Mesodermal cell (in vitro differentiated cells): ENCODE measurements around the gene MYO18A.

Experiments
- H3K27ac ChIP-seq: 2 replicates; pipeline ENCODE4 v1.7.0; 2013; ENCODE audit warnings: mild to moderate bottlenecking, low read depth, low read length, moderate library complexity; ENCODE audit not compliant: severe bottlenecking
- H3K36me3 ChIP-seq: 2 replicates; pipeline ENCODE4 v1.7.1; 2013; ENCODE audit warnings: mild to moderate bottlenecking, low read length, moderate library complexity; ENCODE audit not compliant: control insufficient read depth, insufficient read depth
- H3K4me1 ChIP-seq: one replicate; pipeline ENCODE4 v1.7.1; 2013; ENCODE audit warnings: mild to moderate bottlenecking, low read length; ENCODE audit not compliant: insufficient read depth, control insufficient read depth, poor library complexity, severe bottlenecking
- H3K4me3 ChIP-seq: 2 replicates; pipeline ENCODE4 v1.7.0; 2013; ENCODE audit warnings: low read length, control low read depth, mild to moderate bottlenecking; ENCODE audit not compliant: insufficient read depth, poor library complexity, severe bottlenecking; ENCODE audit errors: extremely low read depth
- H3K9me3 ChIP-seq: 2 replicates; pipeline ENCODE4 v1.7.1; 2013; ENCODE audit warnings: mild to moderate bottlenecking, low read length, moderate library complexity; ENCODE audit not compliant: control insufficient read depth
- WGBS, 2 experiments: methylation state at CpG; one replicate each; pipeline ENCODE4 v1.1.5; 2013; ENCODE audit warnings: missing lambda C conversion rate in 2 of 2; ENCODE audit not compliant: insufficient coverage in 2 of 2; 5-methylcytosine and 5-hydroxymethylcytosine counted together

Gene MYO18A

GRCh38 chr17:29165261-29165660, 14.9 kb downstream of the MYO18A start:
- Histone ChIP-seq H3K4me1 (peaks cover 12% of the 10 kb centered on the region), H3K27ac (no peak overlapping the region), H3K9me3 (no peaks in the 10 kb centered on the region), H3K36me3 (peaks cover 38% of the 10 kb centered on the region), H3K4me3 (no peak overlapping the region)
- 90 to 100% methylated on average over 3 of the region's 3 CpGs for whole genome bisulfite sequencing, 2 experiments

- Histone ChIP-seq H3K27ac (no peak overlapping the region), H3K36me3 (peaks cover 37% of the 10 kb centered on the region), H3K4me3 (no peak overlapping the region), H3K9me3 (no peaks in the 10 kb centered on the region), H3K4me1 (peaks cover 22% of the 10 kb centered on the region)
- 71 to 90% methylated on average over 2 to 3 of the region's 3 CpGs for WGBS, 2 experiments
Measured at GRCh38 chr17:29163563-29163962, 16.6 kb downstream of the MYO18A start.

GRCh38 chr17:29162909-29163341, 17.3 kb downstream of the MYO18A start:
- H3K27ac ChIP-seq: no peak overlapping the region
- WGBS, 2 experiments: 100% methylated on average over 4 of the region's 6 CpGs
- H3K4me1 ChIP-seq: peaks cover 22% of the 10 kb centered on the region

GRCh38 chr17:29162082-29162908, 17.9 kb downstream of the MYO18A start:
- Histone ChIP-seq H3K36me3 (peaks cover 37% of the 10 kb centered on the region), H3K4me1 (peaks cover 27% of the 10 kb centered on the region), H3K27ac (no peak overlapping the region), H3K4me3 (no peak overlapping the region), H3K9me3 (no peaks in the 10 kb centered on the region)
- 98% methylated on average over 9 of the region's 11 CpGs for WGBS, 2 experiments

More at GRCh38 chr17:29162909-29163341, 17.3 kb downstream of the MYO18A start:
- H3K36me3 ChIP-seq: peaks cover 37% of the 10 kb centered on the region
- H3K4me3 ChIP-seq: no peak overlapping the region
- H3K9me3 ChIP-seq: no peaks in the 10 kb centered on the region

GRCh38 chr17:29160253-29160652, 19.9 kb downstream of the MYO18A start:
- Histone ChIP-seq H3K36me3 (peaks cover 19% of the 10 kb centered on the region), H3K27ac (no peak overlapping the region), H3K4me1 (peaks cover 40% of the 10 kb centered on the region), H3K4me3 (no peak overlapping the region), H3K9me3 (no peaks in the 10 kb centered on the region)
- no CpG with 5 or more reads among the region's 2 CpGs for WGBS, 2 experiments

GRCh38 chr17:29159306-29159860, 20.8 kb downstream of the MYO18A start:
- Histone ChIP-seq H3K27ac (no peak overlapping the region), H3K36me3 (peaks cover 10% of the 10 kb centered on the region), H3K4me3 (no peak overlapping the region), H3K4me1 (peaks cover 49% of the 10 kb centered on the region), H3K9me3 (no peaks in the 10 kb centered on the region)
- WGBS, 2 experiments: 81 to 100% methylated on average over 1 to 3 of the region's 3 CpGs

GRCh38 chr17:29158488-29159275, 21.5 kb downstream of the MYO18A start:
- Histone ChIP-seq H3K4me1 (peaks cover 56% of the 10 kb centered on the region), H3K27ac (peak overlapping the region; percentile 49), H3K4me3 (no peak overlapping the region), H3K36me3 (peaks cover 10% of the 10 kb centered on the region), H3K9me3 (no peaks in the 10 kb centered on the region)
- 93 to 100% methylated on average over 4 to 10 of the region's 13 CpGs for WGBS, 2 experiments

GRCh38 chr17:29158096-29158487, 22.1 kb downstream of the MYO18A start:
- 92 to 94% methylated on average over 10 to 11 of the region's 11 CpGs for WGBS, 2 experiments
- no peaks in the 10 kb centered on the region for H3K9me3 ChIP-seq
- H3K4me1 ChIP-seq: peaks cover 59% of the 10 kb centered on the region
- H3K36me3 ChIP-seq: peaks cover 6% of the 10 kb centered on the region
- H3K4me3 ChIP-seq: no peak overlapping the region
- H3K27ac ChIP-seq: peak overlapping the region; percentile 49

- Histone ChIP-seq H3K27ac (no peak overlapping the region), H3K4me3 (no peak overlapping the region), H3K4me1 (peaks cover 61% of the 10 kb centered on the region), H3K36me3 (peaks cover under 1% of the 10 kb centered on the region), H3K9me3 (no peaks in the 10 kb centered on the region)
- WGBS, 2 experiments: no CpG with 5 or more reads among the region's 1 CpG
Measured at GRCh38 chr17:29157310-29157709, 22.9 kb downstream of the MYO18A start.

- Histone ChIP-seq H3K27ac (peak overlapping the region; percentile 96), H3K4me1 (peaks cover 67% of the 10 kb centered on the region), H3K4me3 (no peak overlapping the region), H3K36me3 (no peaks in the 10 kb centered on the region), H3K9me3 (no peaks in the 10 kb centered on the region)
- 90 to 94% methylated on average over 6 of the region's 6 CpGs for WGBS, 2 experiments
Measured at GRCh38 chr17:29156781-29157180, 23.4 kb downstream of the MYO18A start.
